NCI-H2227 (cell line): ENCODE measurements around the gene EHHADH.

Experiments
- DNase-seq: peaks from one replicate; lab custom pipeline; 2025; ENCODE audit not compliant: unreplicated experiment; lab: John Stamatoyannopoulos, UW

The EHHADH gene

GRCh38 chr3:185150561-185150960, 103.3 kb downstream of the EHHADH start:
- DNase-seq, result no peak

DNA sequence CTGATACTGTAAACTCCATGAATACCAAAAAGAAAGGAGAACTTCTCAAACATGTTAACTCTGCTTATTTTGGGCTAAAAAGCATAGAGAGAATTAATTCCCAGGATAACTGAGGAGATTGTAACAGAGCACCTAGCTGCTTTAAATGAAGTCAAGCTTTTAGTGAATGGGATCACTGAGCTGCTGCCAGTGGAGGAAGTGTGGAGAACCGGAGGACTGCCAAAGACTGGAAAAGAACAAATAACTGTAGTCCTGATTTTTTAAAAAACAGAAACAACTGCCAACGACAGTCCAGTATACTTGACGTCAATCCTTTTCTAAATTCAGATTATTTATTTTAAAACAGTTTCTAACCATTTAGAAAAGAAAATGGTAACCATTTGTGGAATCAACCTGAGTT, 104.3 kb downstream of the EHHADH start:
- DNase-seq, result no peak

GRCh38 chr3:185145511-185145910, 108.3 kb downstream of the EHHADH start:
- no peak for DNase-seq

GRCh38 chr3:185144784-185145183, 109.1 kb downstream of the EHHADH start:
- DNase-seq, result no peak
